HEK293 (cell line): Measurements from ENCODE around the gene AIMP2.

Experiments
- HOXA7 ChIP-seq: sonication (generic); formaldehyde crosslinking; IDR thresholded peaks from 2 replicates; pipeline ENCODE4 v1.8.1; 2022; ENCODE audit warnings: missing genetic modification reagents, borderline replicate concordance
- HOXD13 ChIP-seq: sonication (generic); formaldehyde crosslinking; IDR thresholded peaks from 2 replicates; pipeline ENCODE4 v1.8.0; 2022; ENCODE audit warnings: missing genetic modification reagents, borderline replicate concordance
- IKZF3 ChIP-seq: fragments of 450-650 bp; IDR thresholded peaks from 2 replicates; pipeline ENCODE4 v1.5.0; 2018; ENCODE audit warnings: missing biosample characterization, mild to moderate bottlenecking, missing genetic modification characterization, moderate library complexity
- PRDM10 ChIP-seq: fragments of 450-650 bp; formaldehyde crosslinking; IDR thresholded peaks from 2 replicates; pipeline ENCODE4 v1.5.1; 2016; ENCODE audit warnings: missing biosample characterization, missing genetic modification characterization
- REST ChIP-seq: fragments of 450-650 bp; formaldehyde crosslinking; IDR thresholded peaks from 2 replicates; pipeline ENCODE4 v1.5.1; 2016; ENCODE audit warnings: missing biosample characterization, missing genetic modification characterization
- SP3 ChIP-seq: fragments of 450-650 bp; formaldehyde crosslinking; IDR thresholded peaks from 2 replicates; pipeline ENCODE4 v1.5.1; 2016; ENCODE audit warnings: missing biosample characterization, missing genetic modification characterization
- TSHZ1 ChIP-seq: fragments of 450-650 bp; formaldehyde crosslinking; IDR thresholded peaks from 2 replicates; pipeline ENCODE4 v1.5.1; 2016; ENCODE audit warnings: missing biosample characterization, missing genetic modification characterization, borderline replicate concordance
- YY1 ChIP-seq: fragments of 450-650 bp; formaldehyde crosslinking; IDR thresholded peaks from 2 replicates; pipeline ENCODE4 v1.5.1; 2018; ENCODE audit warnings: missing biosample characterization, missing genetic modification characterization
- ZBTB10 ChIP-seq: fragments of 450-650 bp; formaldehyde crosslinking; IDR thresholded peaks from 2 replicates; pipeline ENCODE4 v1.5.1; 2016; ENCODE audit warnings: missing biosample characterization, missing genetic modification characterization
- ZBTB17 ChIP-seq: fragments of 450-650 bp; formaldehyde crosslinking; IDR thresholded peaks from 2 replicates; pipeline ENCODE4 v1.5.1; 2016; ENCODE audit warnings: missing biosample characterization, missing genetic modification characterization
- ZBTB48 ChIP-seq: fragments of 450-650 bp; formaldehyde crosslinking; IDR thresholded peaks from 2 replicates; pipeline ENCODE4 v1.5.1; 2016; ENCODE audit warnings: missing biosample characterization, missing genetic modification characterization
- ZNF24 ChIP-seq: fragments of 450-650 bp; formaldehyde crosslinking; IDR thresholded peaks from 2 replicates; pipeline ENCODE4 v1.5.1; 2016; ENCODE audit warnings: missing biosample characterization, missing genetic modification characterization
- ZNF416 ChIP-seq: fragments of 450-650 bp; formaldehyde crosslinking; IDR thresholded peaks from 2 replicates; pipeline ENCODE4 v1.5.1; 2016; ENCODE audit warnings: missing biosample characterization, missing genetic modification characterization
- ZNF449 ChIP-seq: fragments of 450-650 bp; formaldehyde crosslinking; IDR thresholded peaks from 2 replicates; pipeline ENCODE4 v1.5.1; 2017; ENCODE audit warnings: missing biosample characterization, mild to moderate bottlenecking, missing genetic modification characterization, moderate library complexity
- ZNF510 ChIP-seq: fragments of 450-650 bp; formaldehyde crosslinking; IDR thresholded peaks from 2 replicates; pipeline ENCODE4 v1.5.1; 2018; ENCODE audit warnings: mild to moderate bottlenecking, missing genetic modification characterization, missing biosample characterization; ENCODE audit not compliant: insufficient replicate concordance
- ZNF600 ChIP-seq: fragments of 450-650 bp; formaldehyde crosslinking; IDR thresholded peaks from 2 replicates; pipeline ENCODE4 v1.5.1; 2016; ENCODE audit warnings: missing biosample characterization, missing genetic modification characterization
- ZNF639 ChIP-seq: fragments of 450-650 bp; formaldehyde crosslinking; IDR thresholded peaks from 2 replicates; pipeline ENCODE4 v1.5.1; 2016; ENCODE audit warnings: missing biosample characterization, missing genetic modification characterization
- ZNF664 ChIP-seq: fragments of 450-650 bp; formaldehyde crosslinking; IDR thresholded peaks from 2 replicates; pipeline ENCODE4 v1.5.1; 2016; ENCODE audit warnings: missing biosample characterization, missing genetic modification characterization
- ZNF670 ChIP-seq: fragments of 450-650 bp; formaldehyde crosslinking; IDR thresholded peaks from 2 replicates; pipeline ENCODE4 v1.5.1; 2016; ENCODE audit warnings: missing biosample characterization, missing genetic modification characterization, low read depth
- ZNF701 ChIP-seq: fragments of 450-650 bp; formaldehyde crosslinking; IDR thresholded peaks from 2 replicates; pipeline ENCODE4 v1.5.1; 2016; ENCODE audit warnings: missing biosample characterization, missing genetic modification characterization
- ZSCAN30 ChIP-seq: fragments of 450-650 bp; IDR thresholded peaks from 2 replicates; pipeline ENCODE4 v1.5.1; 2018; ENCODE audit warnings: missing biosample characterization, mild to moderate bottlenecking, missing genetic modification characterization, moderate library complexity

Gene AIMP2

GRCh38 chr7:6015917-6016652 lies 7.0 kb downstream of the AIMP2 start (continued):
- TF ChIP-seq ZBTB10 (0 out of 2 replicates have a peak, but pooled peaks have one; percentile 30), TSHZ1 (tag by site-specific recombination) (no peak), HOXA7 (CRISPR knock-in tag) (no peak), ZBTB17 (tag by site-specific recombination) (peak; percentile 85), REST (tag by site-specific recombination) (no peak), YY1 (tag by site-specific recombination) (no peak), HOXD13 (CRISPR knock-in tag) (no peak), ZNF600 (tag by site-specific recombination) (0 out of 2 replicates have a peak, but pooled peaks have one; percentile 11), ZNF416 (tag by site-specific recombination) (no peak), IKZF3 (tag by site-specific recombination) (peak; percentile 63), ZNF449 (tag by site-specific recombination) (no peak), ZBTB48 (tag by site-specific recombination) (no peak; the same call in 1 of the 2 replicates), ZNF701 (tag by site-specific recombination) (no peak), PRDM10 (peak; percentile 70), ZNF664 (no peak), ZSCAN30 (peak; percentile 58), SP3 (no peak), ZNF24 (tag by site-specific recombination) (peak; percentile 87), ZNF639 (tag by site-specific recombination) (no peak), ZNF670 (tag by site-specific recombination) (no peak), ZNF510 (tag by site-specific recombination) (no peak)
